HepG2 (cell line): Measurements from ENCODE around the gene EIF4G3. TPM values are rescaled to one million over a fixed set of nuclear protein-coding genes. Genes with fewer than 3 reads are reported as not detected.

Experiments
- ATAC-seq: fragments of 200-7000 bp; cut with Tn5 transposase; 3 replicates; pipeline ENCODE4 v1.9.1; 2020; ENCODE audit warnings: mild to moderate bottlenecking, moderate library complexity
- BruUV-seq: library from RNA; stranded (reverse); fragments of 400-500 nt; replicated peaks from 2 replicates; lab custom pipeline; 2021; lab: Mats Ljungman, UMichigan
- CTCF ChIA-PET: fragments of 300-600 bp; formaldehyde crosslinking; extraction: SDS; loops from one replicate; lab custom pipeline; 2021; ENCODE audit warnings: low total read pairs, inconsistent platforms, low intra/inter-chr PET ratio; lab: Yijun Ruan, JAX
- POLR2A ChIA-PET: fragments of 350-600 bp; sonication (Branson Sonifier 250); formaldehyde crosslinking; loops from one replicate; lab custom pipeline; 2020; ENCODE audit warnings: antibody characterized with exemption, inconsistent platforms; lab: Yijun Ruan, JAX
- DNase-seq: peaks from one replicate; pipeline ENCODE4 v3.0.0-alpha.2; 2015; ENCODE audit warnings: low spot score
- FAIRE-seq: peaks from 3 replicates; lab custom pipeline; 2011; peaks lifted over from hg19 to GRCh38; lab: Jason Lieb, UNC
- H2AFZ ChIP-seq: one replicate; pipeline ENCODE4 v1.6.1; 2011; ENCODE audit warnings: low read length, inconsistent platforms
- H3K27ac ChIP-seq: fragments of 300-600 bp; 3 replicates; pipeline ENCODE4 v1.8.0; 2011; ENCODE audit warnings: mixed run types, mild to moderate bottlenecking, mixed read lengths, low read length, inconsistent platforms; ENCODE audit not compliant: insufficient read depth; ENCODE audit errors: extremely low read length
- H3K27me3 ChIP-seq, 2 experiments: fragments of 200-600 bp in 1 of 2; 2 replicates in 1 of 2; 3 replicates in 1 of 2; pipeline versions ENCODE4 v1.6.0 to v1.8.0; 2011; ENCODE audit warnings: low read length in 2 of 2, mild to moderate bottlenecking in 2 of 2, moderate library complexity in 2 of 2, inconsistent platforms in 1 of 2; ENCODE audit not compliant: insufficient read depth in 2 of 2, control insufficient read depth in 1 of 2
- H3K36me3 ChIP-seq, 2 experiments: fragments of 200-600 bp in 1 of 2; replicated peaks in 1 of 2; 2 replicates in 1 of 2; 3 replicates in 1 of 2; pipeline versions ENCODE4 v1.5.1 to v1.8.0; 2011; ENCODE audit warnings: low read length in 2 of 2, inconsistent platforms in 1 of 2; ENCODE audit not compliant: insufficient read depth in 2 of 2, control insufficient read depth in 1 of 2
- H3K4me1 ChIP-seq: 2 replicates; pipeline ENCODE4 v1.5.1; 2012; ENCODE audit warnings: low read length, inconsistent platforms; ENCODE audit not compliant: insufficient read depth
- H3K4me2 ChIP-seq: 2 replicates; pipeline ENCODE4 v1.6.0; 2011; ENCODE audit warnings: low read depth, low read length, inconsistent platforms
- H3K4me3 ChIP-seq, 3 experiments: fragments of 200-600 bp in 1 of 3; sonication (generic), shearing (Covaris generic) in 1 of 3; replicated peaks in 1 of 3; 2 replicates each; pipeline ENCODE4 v1.5.1; 2011 to 2016; ENCODE audit warnings: low read length in 3 of 3, inconsistent platforms in 2 of 3, low read depth in 2 of 3, mild to moderate bottlenecking in 2 of 3, control low read depth in 1 of 3, mixed read lengths in 1 of 3; ENCODE audit not compliant: insufficient read depth in 1 of 3
- H3K79me2 ChIP-seq: one replicate; pipeline ENCODE4 v1.6.1; 2011; ENCODE audit warnings: low read length, inconsistent platforms; ENCODE audit not compliant: insufficient read depth
- H3K9ac ChIP-seq: 2 replicates; pipeline ENCODE4 v1.6.0; 2011; ENCODE audit warnings: mild to moderate bottlenecking, low read depth, low read length, inconsistent platforms; ENCODE audit not compliant: insufficient read depth
- H3K9me3 ChIP-seq: 2 replicates; pipeline ENCODE4 v1.5.1; 2012; ENCODE audit warnings: mild to moderate bottlenecking, low read length
- H4K20me1 ChIP-seq: 2 replicates; pipeline ENCODE4 v1.6.0; 2011; ENCODE audit warnings: inconsistent platforms, mild to moderate bottlenecking, low read length, moderate library complexity; ENCODE audit not compliant: insufficient read depth
- BHLHE40 ChIP-seq: IDR thresholded peaks from 2 replicates; pipeline ENCODE4 v1.6.1; 2011; ENCODE audit warnings: low read length, improper control_type of control experiment
- CENPBD1 ChIP-seq: sonication (generic); formaldehyde crosslinking; IDR thresholded peaks from 2 replicates; pipeline ENCODE4 v1.8.0; 2022; ENCODE audit warnings: missing genetic modification reagents, low read depth, mild to moderate bottlenecking, borderline replicate concordance
- DBP ChIP-seq: sonication (generic); formaldehyde crosslinking; IDR thresholded peaks from 2 replicates; pipeline ENCODE4 v1.4.0; 2020; ENCODE audit warnings: missing genetic modification reagents; ENCODE audit errors: not compliant biosample characterization
- ETS1 ChIP-seq: sonication (generic); formaldehyde crosslinking; IDR thresholded peaks from 2 replicates; pipeline ENCODE4 v1.4.0; 2020; ENCODE audit warnings: missing genetic modification reagents
- FOXA3 ChIP-seq: IDR thresholded peaks from 2 replicates; pipeline ENCODE4 v1.6.1; 2016; ENCODE audit warnings: missing genetic modification reagents, missing compliant biosample characterization
- KAT7 ChIP-seq: IDR thresholded peaks from 2 replicates; pipeline ENCODE4 v1.6.1; 2018; ENCODE audit warnings: borderline replicate concordance, missing compliant biosample characterization
- NCOA2 ChIP-seq: sonication (generic); formaldehyde crosslinking; IDR thresholded peaks from 2 replicates; pipeline ENCODE4 v1.8.0; 2022; ENCODE audit warnings: inconsistent platforms
- PHB2 ChIP-seq: fragments of 450-650 bp; IDR thresholded peaks from 2 replicates; pipeline ENCODE4 v1.6.1; 2018; ENCODE audit not compliant: partially characterized antibody
- ZBTB37 ChIP-seq: sonication (generic); formaldehyde crosslinking; IDR thresholded peaks from 2 replicates; pipeline ENCODE4 v1.4.0; 2020; ENCODE audit warnings: mild to moderate bottlenecking, missing genetic modification reagents
- ZKSCAN1 ChIP-seq: fragments of 150-350 bp; IDR thresholded peaks from 2 replicates; pipeline ENCODE4 v1.6.1; 2014; ENCODE audit warnings: low read length
- ZNF407 ChIP-seq: sonication (generic); formaldehyde crosslinking; IDR thresholded peaks from one replicate; pipeline ENCODE4 v1.5.1; 2020; ENCODE audit warnings: mild to moderate bottlenecking, missing genetic modification reagents; ENCODE audit errors: not compliant biosample characterization
- ZNF549 ChIP-seq: sonication (generic); formaldehyde crosslinking; IDR thresholded peaks from 2 replicates; pipeline ENCODE4 v1.5.0; 2020; ENCODE audit warnings: missing genetic modification reagents
- ZNF557 ChIP-seq: sonication (generic); formaldehyde crosslinking; IDR thresholded peaks from 2 replicates; pipeline ENCODE4 v1.4.0; 2020; ENCODE audit warnings: missing genetic modification reagents
- ZNF75D ChIP-seq: sonication (generic); formaldehyde crosslinking; IDR thresholded peaks from 2 replicates; pipeline ENCODE4 v1.8.1; 2023; ENCODE audit warnings: missing genetic modification reagents, mild to moderate bottlenecking, borderline replicate concordance
- WGBS: methylation state at CpG from one replicate; pipeline ENCODE4 v1.1.6; 2017; ENCODE audit warnings: low lambda C conversion rate; 5-methylcytosine and 5-hydroxymethylcytosine counted together
- in situ Hi-C: cut with HindIII; loops from 2 replicates; pipeline ENCODE4 v1.10.0; 2017; ENCODE audit warnings: low pct_unique_long_range_greater_than_20kb; ENCODE audit not compliant: extremely low pct_ligation_motif_present
- intact Hi-C: fragments of 100-400 bp; cut with micrococcal nuclease; formaldehyde crosslinking; loops from one replicate; pipeline ENCODE4 v1.10.0; 2022; ENCODE audit not compliant: unreplicated experiment
- polyA plus RNA-seq, 8 experiments: library from polyadenylated mRNA; depleted of rRNA in 3 of 8; stranded (reverse) in 7 of 8; unstranded in 1 of 8; fragments of >200 nt; fragmentation: Illumina TruSeq in 4 of 8; extraction: Trizol in 4 of 8; gene quantifications; 2 replicates each; pipeline versions ENCODE4 v1.2.1 to v1.2.3, GENCODE V29; 2011 to 2016; ENCODE audit warnings: low read depth in 4 of 8, missing spikeins in 1 of 8, mixed read lengths in 1 of 8; ENCODE audit not compliant: insufficient read depth in 1 of 8
- total RNA-seq, 5 experiments: library from RNA; depleted of rRNA; stranded (reverse); fragments of >200 nt; fragmentation: Illumina TruSeq; extraction: Trizol; gene quantifications; 2 replicates each; pipeline ENCODE4 v1.2.3, GENCODE V29; 2016; ENCODE audit warnings: low read depth in 1 of 5

EIF4G3 gene
- total and polyA plus RNA-seq, 2 of the 13 experiments (the other 11 are each of a cell fraction or from before 2014, with no cell fraction given) = 22.2 to 27.6 TPM

GRCh38 chr1:20883766-20884165 lies 292.9 kb downstream of the EIF4G3 start:
- peaks cover 0 to 4% of the 10 kb centered on the region in 2 experiments; a peak in 1 of 5 replicates for H3K36me3 ChIP-seq
- POLR2A ChIA-PET = no interaction called here
- intact Hi-C loops (no loop called here), in situ Hi-C loops (no loop called here)
- H3K4me2 ChIP-seq = no peak overlapping the region
- no peak overlapping the region for H3K4me3 ChIP-seq
- peaks cover 36% of the 10 kb centered on the region for H3K4me1 ChIP-seq
- no peak overlapping the region for H3K27ac ChIP-seq
- no peak overlapping the region for H3K9ac ChIP-seq
- WGBS = 91% methylated on average over 3 of the region's 3 CpGs
- H3K9me3 ChIP-seq = no peaks in the 10 kb centered on the region
- H4K20me1 ChIP-seq = no peaks in the 10 kb centered on the region
- H3K27me3 ChIP-seq = no peaks in the 10 kb centered on the region
- FAIRE-seq (no peak), DNase-seq (no peak), ATAC-seq (no peak)
- H3K79me2 ChIP-seq = no peaks in the 10 kb centered on the region
- no peak overlapping the region for H2AFZ ChIP-seq
- no TSS peak for BruUV-seq
- CTCF ChIA-PET = no interaction called here
- TF ChIP-seq DBP = no peak
- TF ChIP-seq KAT7 = no peak
- TF ChIP-seq ZNF407 = no peak
- no peak for TF ChIP-seq ZKSCAN1
- no peak for TF ChIP-seq PHB2
- no peak for TF ChIP-seq NCOA2 (CRISPR knock-in tag)
- no peak for TF ChIP-seq ZNF75D (CRISPR knock-in tag)
- no peak for TF ChIP-seq ZBTB37 (CRISPR knock-in tag)
- TF ChIP-seq FOXA3 (CRISPR knock-in tag) = no peak
- no peak for TF ChIP-seq BHLHE40
- no peak for TF ChIP-seq CENPBD1 (CRISPR knock-in tag)
- TF ChIP-seq ZNF557 = no peak
- TF ChIP-seq ETS1 (CRISPR knock-in tag) = no peak
- no peak for TF ChIP-seq ZNF549 (CRISPR knock-in tag)
